ENCODE data around the gene NLRC4. TPM values are rescaled to one million over a fixed set of nuclear protein-coding genes. Genes with fewer than 3 reads are reported as not detected.

NLRC4 gene
- total RNA-seq, 2 donors from 2014 or later: not detected

- Mint-ChIP-seq H3K27me3 (peaks cover 0 to 4% of the 10 kb centered on the region in 2 donors), H3K4me1 (ENCODE audit: low read depth in 2 of 2) (peaks cover 5 to 7% of the 10 kb centered on the region in 2 donors), H3K9me3 (no peaks in the 10 kb centered on the region), H3K4me3 (no peak overlapping the region), H3K27ac (no peak overlapping the region), H3K36me3 (no peaks in the 10 kb centered on the region)
- DNase-seq (ENCODE audit: low spot score): no peak
- ATAC-seq: no peak
Observed at GRCh38 chr2:32274289-32274688, 9.6 kb upstream of the NLRC4 start.

GRCh38 chr2:32272279-32272678 lies 7.6 kb upstream of the NLRC4 start:
- Mint-ChIP-seq H3K9me3 (no peaks in the 10 kb centered on the region), H3K27me3 (peaks cover 0 to 7% of the 10 kb centered on the region in 2 donors), H3K27ac (no peak overlapping the region), H3K4me1 (ENCODE audit: low read depth in 2 of 2) (peaks cover 0 to under 1% of the 10 kb centered on the region in 2 donors), H3K36me3 (no peaks in the 10 kb centered on the region), H3K4me3 (no peak overlapping the region)
- no peak for DNase-seq (ENCODE audit: low spot score)
- ATAC-seq: no peak

GRCh38 chr2:32271063-32271462 lies 6.4 kb upstream of the NLRC4 start:
- H3K27me3 Mint-ChIP-seq: peaks cover 0 to 7% of the 10 kb centered on the region in 2 donors
- no peak overlapping the region for H3K4me3 Mint-ChIP-seq

GRCh38 chr2:32262105-32262504 lies 2.6 kb downstream of the NLRC4 start:
- Mint-ChIP-seq H3K4me1 (ENCODE audit: low read depth in 2 of 2) (no peaks in the 10 kb centered on the region), H3K36me3 (no peaks in the 10 kb centered on the region), H3K27me3 (peaks cover 3 to 9% of the 10 kb centered on the region in 2 donors), H3K9me3 (no peaks in the 10 kb centered on the region), H3K4me3 (no peak overlapping the region), H3K27ac (no peak overlapping the region)
- no peak for ATAC-seq
- no peak for DNase-seq (ENCODE audit: low spot score)

More at GRCh38 chr2:32271063-32271462, 6.4 kb upstream of the NLRC4 start:
- no peaks in the 10 kb centered on the region for H3K4me1 Mint-ChIP-seq (ENCODE audit: low read depth in 2 of 2)
- no peak for ATAC-seq
- H3K36me3 Mint-ChIP-seq: no peaks in the 10 kb centered on the region
- no peak overlapping the region for H3K27ac Mint-ChIP-seq
- no peaks in the 10 kb centered on the region for H3K9me3 Mint-ChIP-seq
- no peak for DNase-seq (ENCODE audit: low spot score)

GRCh38 chr2:32260376-32260775 lies 4.3 kb downstream of the NLRC4 start:
- Mint-ChIP-seq H3K4me1 (ENCODE audit: low read depth in 2 of 2) (no peaks in the 10 kb centered on the region), H3K9me3 (no peaks in the 10 kb centered on the region), H3K36me3 (no peaks in the 10 kb centered on the region), H3K27ac (no peak overlapping the region), H3K4me3 (no peak overlapping the region), H3K27me3 (peaks cover 3 to 9% of the 10 kb centered on the region in 2 donors)
- no peak for DNase-seq (ENCODE audit: low spot score)
- ATAC-seq: no peak

- Mint-ChIP-seq H3K9me3 (no peaks in the 10 kb centered on the region), H3K4me1 (ENCODE audit: low read depth in 2 of 2) (no peaks in the 10 kb centered on the region), H3K27ac (no peak overlapping the region), H3K36me3 (no peaks in the 10 kb centered on the region), H3K4me3 (no peak overlapping the region), H3K27me3 (peaks cover 0 to 9% of the 10 kb centered on the region in 2 donors)
- ATAC-seq (no peak), DNase-seq (ENCODE audit: low spot score) (no peak)
Observed at GRCh38 chr2:32258242-32258641, 6.4 kb downstream of the NLRC4 start.

GRCh38 chr2:32250290-32250689 lies 14.4 kb downstream of the NLRC4 start:
- Mint-ChIP-seq H3K27ac (no peak overlapping the region), H3K4me1 (ENCODE audit: low read depth in 2 of 2) (no peaks in the 10 kb centered on the region)

GRCh38 chr2:32249731-32250236 lies 14.9 kb downstream of the NLRC4 start:
- Mint-ChIP-seq H3K9me3 (no peaks in the 10 kb centered on the region), H3K27me3 (no peaks in the 10 kb centered on the region), H3K36me3 (no peaks in the 10 kb centered on the region), H3K4me1 (ENCODE audit: low read depth in 2 of 2) (no peaks in the 10 kb centered on the region), H3K4me3 (no peak overlapping the region), H3K27ac (no peak overlapping the region)
- ATAC-seq (no peak), DNase-seq (ENCODE audit: low spot score) (no peak)

More at GRCh38 chr2:32250290-32250689, 14.4 kb downstream of the NLRC4 start:
- Mint-ChIP-seq H3K4me3 (no peak overlapping the region), H3K27me3 (no peaks in the 10 kb centered on the region), H3K9me3 (no peaks in the 10 kb centered on the region), H3K36me3 (no peaks in the 10 kb centered on the region)
- ATAC-seq: no peak
- no peak for DNase-seq (ENCODE audit: low spot score)

GRCh38 chr2:32248299-32248698 lies 16.4 kb downstream of the NLRC4 start:
- Mint-ChIP-seq H3K4me3 (no peak overlapping the region), H3K36me3 (no peaks in the 10 kb centered on the region), H3K27me3 (no peaks in the 10 kb centered on the region), H3K9me3 (no peaks in the 10 kb centered on the region), H3K4me1 (ENCODE audit: low read depth in 2 of 2) (no peaks in the 10 kb centered on the region), H3K27ac (no peak overlapping the region)
- ATAC-seq: no peak
- DNase-seq (ENCODE audit: low spot score): no peak

- ATAC-seq (no peak), DNase-seq (ENCODE audit: low spot score) (no peak)
- H3K27ac Mint-ChIP-seq: no peak overlapping the region
- no peaks in the 10 kb centered on the region for H3K4me1 Mint-ChIP-seq (ENCODE audit: low read depth in 2 of 2)
- no peaks in the 10 kb centered on the region for H3K9me3 Mint-ChIP-seq
- H3K36me3 Mint-ChIP-seq: no peaks in the 10 kb centered on the region
- H3K27me3 Mint-ChIP-seq: no peaks in the 10 kb centered on the region
- no peak overlapping the region for H3K4me3 Mint-ChIP-seq
Observed at GRCh38 chr2:32246911-32247310, 17.8 kb downstream of the NLRC4 start.

- H3K4me1 Mint-ChIP-seq (ENCODE audit: low read depth in 2 of 2): no peaks in the 10 kb centered on the region
- no peak overlapping the region for H3K4me3 Mint-ChIP-seq
- no peaks in the 10 kb centered on the region for H3K36me3 Mint-ChIP-seq
- H3K27ac Mint-ChIP-seq: no peak overlapping the region
- ATAC-seq: no peak
- no peak for DNase-seq (ENCODE audit: low spot score)
- no peaks in the 10 kb centered on the region for H3K27me3 Mint-ChIP-seq
- no peaks in the 10 kb centered on the region for H3K9me3 Mint-ChIP-seq
Observed at GRCh38 chr2:32242331-32242730, 22.4 kb downstream of the NLRC4 start.

GRCh38 chr2:32237996-32238395 lies 26.7 kb downstream of the NLRC4 start:
- Mint-ChIP-seq H3K4me3 (no peak overlapping the region), H3K36me3 (no peaks in the 10 kb centered on the region), H3K9me3 (no peaks in the 10 kb centered on the region), H3K27ac (no peak overlapping the region), H3K27me3 (no peaks in the 10 kb centered on the region), H3K4me1 (ENCODE audit: low read depth in 2 of 2) (no peaks in the 10 kb centered on the region)
- no peak for ATAC-seq
- no peak for DNase-seq (ENCODE audit: low spot score)

GRCh38 chr2:32237488-32237887 lies 27.2 kb downstream of the NLRC4 start:
- Mint-ChIP-seq H3K27ac (no peak overlapping the region), H3K4me1 (ENCODE audit: low read depth in 2 of 2) (no peaks in the 10 kb centered on the region), H3K9me3 (no peaks in the 10 kb centered on the region), H3K36me3 (no peaks in the 10 kb centered on the region), H3K4me3 (no peak overlapping the region), H3K27me3 (no peaks in the 10 kb centered on the region)
- DNase-seq (ENCODE audit: low spot score) (no peak), ATAC-seq (no peak)

- Mint-ChIP-seq H3K9me3 (no peaks in the 10 kb centered on the region), H3K4me3 (no peak overlapping the region), H3K27me3 (no peaks in the 10 kb centered on the region), H3K4me1 (ENCODE audit: low read depth in 2 of 2) (no peaks in the 10 kb centered on the region), H3K36me3 (no peaks in the 10 kb centered on the region), H3K27ac (no peak overlapping the region)
- DNase-seq (ENCODE audit: low spot score) (no peak), ATAC-seq (no peak)
Observed at GRCh38 chr2:32235315-32235714, 29.4 kb downstream of the NLRC4 start.

- no peak overlapping the region for H3K27ac Mint-ChIP-seq
- H3K4me1 Mint-ChIP-seq (ENCODE audit: low read depth in 2 of 2): peaks cover 7 to 11% of the 10 kb centered on the region in 2 donors
- no peaks in the 10 kb centered on the region for H3K36me3 Mint-ChIP-seq
- no peak for DNase-seq (ENCODE audit: low spot score)
- H3K9me3 Mint-ChIP-seq: no peaks in the 10 kb centered on the region
- no peaks in the 10 kb centered on the region for H3K27me3 Mint-ChIP-seq
- no peak for ATAC-seq
- H3K4me3 Mint-ChIP-seq: no peak overlapping the region
Observed at GRCh38 chr2:32231959-32232358, 32.7 kb downstream of the NLRC4 start.
